MG63 (cell line): ENCODE data around the gene NTM. TPM values are rescaled to one million over a fixed set of nuclear protein-coding genes. Genes with fewer than 3 reads are reported as not detected.

ENCODE experiments used
- DNase-seq: peaks from one replicate; pipeline ENCODE4 v3.0.0-alpha.2; 2020
- H3K27me3 ChIP-seq: fragments of 250-450 bp; sonication (Bioruptor Pico); 2 replicates; pipeline ENCODE4 v1.5.1; 2020; ENCODE audit warnings: mild to moderate bottlenecking, moderate library complexity
- H3K36me3 ChIP-seq: fragments of 250-450 bp; sonication (Bioruptor Pico); 2 replicates; pipeline ENCODE4 v1.5.1; 2020; ENCODE audit warnings: mild to moderate bottlenecking, moderate library complexity
- H3K4me3 ChIP-seq: fragments of 250-450 bp; sonication (Bioruptor Pico); 2 replicates; pipeline ENCODE4 v1.5.1; 2020; ENCODE audit warnings: mild to moderate bottlenecking, moderate library complexity
- H3K9me3 ChIP-seq: fragments of 250-450 bp; sonication (Bioruptor Pico); 2 replicates; pipeline ENCODE4 v1.5.1; 2020; ENCODE audit warnings: mild to moderate bottlenecking, moderate library complexity
- total RNA-seq: library from RNA; depleted of rRNA; stranded (reverse); fragments of >200 nt; shearing (Covaris generic); gene quantifications from 2 replicates; pipeline ENCODE4 v1.2.3, GENCODE V29; 2014; ENCODE audit warnings: low replicate concordance

The NTM gene
- total RNA-seq, 1 experiment from 2014 or later = 4.0 TPM

GRCh38 chr11:131441051-131441810, 70.8 kb downstream of the NTM start:
- Histone ChIP-seq H3K27me3 (no peaks in the 10 kb centered on the region; the same call in 1 of the 2 replicates), H3K4me3 (no peak overlapping the region), H3K9me3 (no peaks in the 10 kb centered on the region), H3K36me3 (no peaks in the 10 kb centered on the region)
- DNase-seq = no peak

- no peaks in the 10 kb centered on the region for H3K27me3 ChIP-seq
- no peak for DNase-seq
Observed at GRCh38 chr11:131446590-131447275, 76.3 kb downstream of the NTM start.

GRCh38 chr11:131447277-131447815, 76.9 kb downstream of the NTM start:
- DNase-seq = no peak
- Histone ChIP-seq H3K27me3 (no peaks in the 10 kb centered on the region), H3K36me3 (no peaks in the 10 kb centered on the region), H3K9me3 (no peaks in the 10 kb centered on the region), H3K4me3 (no peak overlapping the region)

More at GRCh38 chr11:131446590-131447275, 76.3 kb downstream of the NTM start:
- no peak overlapping the region for H3K4me3 ChIP-seq
- H3K9me3 ChIP-seq = no peaks in the 10 kb centered on the region
- no peaks in the 10 kb centered on the region for H3K36me3 ChIP-seq

DNA sequence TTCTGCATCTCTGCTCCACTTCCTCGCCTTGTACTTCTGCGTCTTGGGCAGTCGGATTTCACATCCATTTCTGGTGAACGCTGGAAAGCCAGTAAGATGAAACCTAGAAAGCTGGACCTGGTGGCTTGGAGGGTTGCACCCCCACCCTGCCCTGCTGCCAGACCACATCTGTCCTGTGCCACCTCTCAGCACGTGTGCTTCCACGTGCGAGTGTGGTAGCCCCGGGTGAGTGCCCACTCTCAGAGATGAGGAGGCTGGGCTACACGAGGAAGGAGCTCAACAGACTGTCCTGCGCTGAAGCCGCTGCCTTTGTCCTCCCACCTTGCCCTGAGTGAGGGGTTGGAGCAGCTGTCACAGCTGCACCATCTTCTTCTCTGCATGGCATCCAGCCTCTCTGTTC, 77.5 kb downstream of the NTM start:
- H3K4me3 ChIP-seq = no peak overlapping the region
- H3K27me3 ChIP-seq = no peaks in the 10 kb centered on the region
- no peaks in the 10 kb centered on the region for H3K36me3 ChIP-seq
- H3K9me3 ChIP-seq = no peaks in the 10 kb centered on the region
- DNase-seq = no peak

DNA sequence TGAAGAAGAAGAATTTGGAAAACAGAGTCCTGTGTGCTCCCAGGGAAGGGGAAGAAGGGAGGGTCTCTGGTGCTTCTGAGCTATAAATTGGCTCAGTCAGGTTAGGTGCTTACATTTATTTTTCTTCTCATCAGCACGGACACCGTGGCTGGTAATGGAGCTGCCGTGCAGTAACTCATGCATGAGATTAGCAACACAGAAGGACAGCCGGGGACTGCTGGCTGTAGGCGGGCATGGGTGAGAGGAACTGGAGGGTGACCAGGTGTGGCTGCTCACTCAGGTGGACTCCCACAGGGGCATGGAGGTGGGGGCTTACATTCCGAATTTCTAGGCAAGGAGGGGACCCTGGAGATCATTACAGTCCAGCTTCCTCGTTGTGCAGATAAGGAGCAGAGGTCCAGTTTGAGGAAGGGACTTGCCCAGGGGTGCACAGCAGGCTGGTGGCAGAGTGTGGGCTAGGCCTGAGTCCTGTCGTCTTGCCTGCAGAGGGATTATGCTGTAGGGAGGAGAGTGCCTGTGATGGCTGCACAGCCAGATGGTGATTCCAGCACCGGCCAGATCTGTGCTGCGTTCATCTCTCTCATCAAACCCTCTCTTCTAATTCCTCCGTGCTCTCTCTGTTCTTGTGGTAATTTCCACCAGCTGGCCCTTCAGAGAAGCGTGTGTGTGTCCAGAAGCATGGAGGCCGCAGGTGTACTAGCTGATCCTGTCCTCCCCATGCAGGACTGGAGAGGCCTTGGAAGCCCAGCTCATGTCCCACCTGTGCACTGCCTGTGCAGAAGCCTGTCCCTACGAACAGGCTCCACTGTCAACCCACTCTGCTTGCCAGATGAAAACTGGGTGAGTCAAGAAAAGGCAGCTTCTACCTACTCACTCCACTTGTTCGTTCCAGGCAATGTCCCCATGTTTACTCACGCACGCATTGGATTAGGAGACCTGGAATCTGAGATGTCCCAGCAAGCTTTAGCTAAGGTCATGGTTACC, 78.9 kb downstream of the NTM start:
- DNase-seq = no peak
- Histone ChIP-seq H3K36me3 (no peaks in the 10 kb centered on the region), H3K4me3 (no peak overlapping the region), H3K9me3 (no peaks in the 10 kb centered on the region), H3K27me3 (no peaks in the 10 kb centered on the region)

- no peaks in the 10 kb centered on the region for H3K27me3 ChIP-seq
- H3K4me3 ChIP-seq = no peak overlapping the region
- no peaks in the 10 kb centered on the region for H3K36me3 ChIP-seq
- no peak for DNase-seq
- no peaks in the 10 kb centered on the region for H3K9me3 ChIP-seq
Observed at GRCh38 chr11:131454490-131454889, 84.1 kb downstream of the NTM start.

DNA sequence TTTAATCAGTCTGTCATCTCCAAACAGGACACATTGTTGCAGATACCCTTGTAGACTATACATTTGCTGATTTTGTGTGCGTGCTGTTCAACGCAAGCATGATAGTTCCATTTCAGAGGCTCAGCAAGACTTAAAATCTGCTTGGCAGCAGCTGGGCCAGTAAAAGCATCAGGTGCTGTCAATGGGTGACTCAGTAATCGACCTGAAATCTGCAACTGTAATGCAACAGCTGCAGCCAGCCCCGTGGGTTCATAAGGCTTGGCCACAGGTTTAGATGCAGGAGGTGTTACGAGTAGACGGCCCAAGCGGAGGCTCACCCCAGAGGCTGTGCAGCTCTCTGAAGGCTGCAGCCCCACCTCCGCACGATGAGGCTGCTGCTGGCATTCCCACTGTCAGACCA, 84.6 kb downstream of the NTM start:
- Histone ChIP-seq H3K27me3 (no peaks in the 10 kb centered on the region), H3K4me3 (no peak overlapping the region), H3K36me3 (no peaks in the 10 kb centered on the region), H3K9me3 (no peaks in the 10 kb centered on the region)
- no peak for DNase-seq

DNA sequence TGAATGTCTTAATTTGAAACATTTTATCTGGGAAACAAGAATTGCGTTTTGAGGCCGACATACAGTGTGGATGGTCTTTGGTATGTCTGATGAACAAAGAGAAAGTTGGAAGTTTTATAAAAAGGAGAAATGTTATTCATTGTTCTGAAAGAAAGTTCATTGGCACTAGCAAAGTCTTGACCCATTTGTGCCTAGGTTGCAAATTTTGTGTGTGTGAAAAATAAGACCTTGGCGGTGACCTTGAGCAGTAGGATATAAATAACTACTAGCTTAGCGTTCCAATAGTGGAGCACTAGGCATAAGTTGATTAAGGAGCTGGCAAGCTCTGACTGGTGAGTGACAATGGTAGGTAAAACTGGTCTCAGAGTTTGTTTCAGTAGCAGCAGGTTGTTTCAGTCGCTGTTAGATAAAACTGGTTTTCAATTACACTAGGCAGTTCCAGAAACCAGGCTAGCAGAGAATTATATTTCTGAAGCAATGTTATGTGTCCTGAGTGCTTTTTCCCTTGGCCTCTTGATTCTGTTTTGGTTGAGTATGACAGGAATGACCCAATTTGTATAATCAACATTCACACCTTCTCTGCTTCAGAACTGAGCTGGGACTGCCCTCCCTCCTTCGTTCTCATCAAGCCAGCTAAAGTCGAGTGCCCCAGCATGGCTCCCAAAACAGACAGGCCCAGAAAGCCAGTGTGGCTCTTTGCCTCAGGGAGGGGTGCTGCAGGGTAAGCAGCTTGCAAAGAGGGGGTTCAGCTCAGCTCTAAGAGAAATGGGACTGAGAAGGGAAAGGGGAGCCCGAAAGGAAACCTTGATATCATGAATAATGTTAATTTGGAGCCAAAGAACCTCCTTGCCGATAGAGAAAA, 85.7 kb downstream of the NTM start:
- H3K4me3 ChIP-seq = no peak overlapping the region
- no peaks in the 10 kb centered on the region for H3K27me3 ChIP-seq
- DNase-seq = no peak
- H3K9me3 ChIP-seq = no peaks in the 10 kb centered on the region
- H3K36me3 ChIP-seq = no peaks in the 10 kb centered on the region

- no peak overlapping the region for H3K4me3 ChIP-seq
- H3K27me3 ChIP-seq = no peaks in the 10 kb centered on the region
- H3K36me3 ChIP-seq = no peaks in the 10 kb centered on the region
- H3K9me3 ChIP-seq = no peaks in the 10 kb centered on the region
- no peak for DNase-seq
Observed at GRCh38 chr11:131457163-131457562, 86.7 kb downstream of the NTM start.

DNA sequence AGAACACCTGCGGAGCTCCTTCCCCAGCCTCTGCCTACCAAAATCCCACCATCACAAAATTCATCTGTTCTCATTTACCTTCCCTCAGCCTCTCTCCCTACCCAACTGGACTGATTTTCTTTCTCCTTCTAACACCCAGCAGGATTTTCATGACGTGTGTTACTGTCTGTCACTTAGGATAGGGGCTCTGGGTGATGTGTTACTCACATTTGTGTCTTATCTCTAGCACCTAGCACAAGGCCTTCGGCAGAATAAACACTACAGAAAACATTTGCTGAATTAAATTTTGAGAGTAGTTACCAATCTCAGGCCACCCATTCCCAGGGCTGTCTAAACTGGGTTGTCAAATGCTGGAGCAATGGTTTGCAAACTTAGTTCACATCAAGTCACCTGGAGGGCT, 88.0 kb downstream of the NTM start:
- Histone ChIP-seq H3K27me3 (no peaks in the 10 kb centered on the region), H3K36me3 (no peaks in the 10 kb centered on the region), H3K9me3 (no peaks in the 10 kb centered on the region), H3K4me3 (no peak overlapping the region)
- no peak for DNase-seq

GRCh38 chr11:131460931-131461330, 90.5 kb downstream of the NTM start:
- H3K27me3 ChIP-seq = no peaks in the 10 kb centered on the region
- no peaks in the 10 kb centered on the region for H3K9me3 ChIP-seq
- DNase-seq = no peak
- no peaks in the 10 kb centered on the region for H3K36me3 ChIP-seq
- no peak overlapping the region for H3K4me3 ChIP-seq

DNA sequence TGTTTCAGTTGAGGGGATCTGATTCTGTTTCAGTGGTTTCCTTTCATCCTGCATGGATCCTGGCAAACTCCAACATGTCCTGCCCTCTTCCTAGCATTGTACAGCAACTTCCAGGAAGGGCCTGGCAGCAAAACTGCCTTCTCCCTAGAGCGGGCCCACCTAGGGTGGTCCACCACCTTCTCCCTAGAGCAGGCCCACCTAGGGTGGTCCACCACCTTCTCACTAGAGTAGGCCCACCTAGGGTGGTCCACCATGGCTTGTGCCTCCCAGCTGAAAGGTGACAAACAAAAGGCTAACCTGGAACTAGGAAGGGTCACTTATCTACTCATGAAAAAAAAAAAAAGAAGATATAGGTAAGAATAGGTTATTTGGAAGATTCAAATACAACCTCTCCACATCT, 92.2 kb downstream of the NTM start:
- DNase-seq = no peak

DNA sequence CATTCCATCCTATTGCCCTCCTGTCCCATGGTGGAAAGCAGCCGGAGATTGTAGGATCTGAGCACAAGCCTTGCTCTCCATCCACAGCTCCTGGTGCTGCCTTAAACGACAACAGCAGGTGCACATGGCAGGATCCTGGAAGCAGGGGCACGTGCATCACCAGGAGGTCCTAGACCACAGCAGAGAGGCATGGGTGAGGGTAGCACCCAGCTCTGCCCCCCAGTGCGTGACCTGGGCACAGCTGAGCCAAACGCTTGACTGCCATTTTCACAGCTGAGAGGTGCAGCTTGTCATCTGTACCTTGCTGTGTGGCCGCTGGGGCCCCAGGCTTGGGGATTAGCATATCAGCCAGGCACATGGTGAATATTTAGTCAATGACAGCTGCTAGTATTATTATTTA, 92.7 kb downstream of the NTM start:
- no peak for DNase-seq
- no peaks in the 10 kb centered on the region for H3K36me3 ChIP-seq
- no peaks in the 10 kb centered on the region for H3K9me3 ChIP-seq
- no peak overlapping the region for H3K4me3 ChIP-seq
- H3K27me3 ChIP-seq = no peaks in the 10 kb centered on the region

More for the DNA sequence above, 92.2 kb downstream of the NTM start:
- Histone ChIP-seq H3K36me3 (no peaks in the 10 kb centered on the region), H3K9me3 (no peaks in the 10 kb centered on the region), H3K4me3 (no peak overlapping the region), H3K27me3 (no peaks in the 10 kb centered on the region)

GRCh38 chr11:131463649-131464425, 93.4 kb downstream of the NTM start:
- DNase-seq = no peak
- Histone ChIP-seq H3K4me3 (no peak overlapping the region), H3K9me3 (no peaks in the 10 kb centered on the region), H3K36me3 (no peaks in the 10 kb centered on the region), H3K27me3 (no peaks in the 10 kb centered on the region)

GRCh38 chr11:131464461-131464860, 94.0 kb downstream of the NTM start:
- DNase-seq = no peak
- no peaks in the 10 kb centered on the region for H3K27me3 ChIP-seq
- no peaks in the 10 kb centered on the region for H3K36me3 ChIP-seq
- no peak overlapping the region for H3K4me3 ChIP-seq
- no peaks in the 10 kb centered on the region for H3K9me3 ChIP-seq
